ENCODE measurements around the gene CFAP100. TPM values are rescaled to one million over a fixed set of nuclear protein-coding genes. Genes with fewer than 3 reads are reported as not detected.

Gene CFAP100
- total RNA-seq, 1 donor from 2014 or later: not detected

DNA sequence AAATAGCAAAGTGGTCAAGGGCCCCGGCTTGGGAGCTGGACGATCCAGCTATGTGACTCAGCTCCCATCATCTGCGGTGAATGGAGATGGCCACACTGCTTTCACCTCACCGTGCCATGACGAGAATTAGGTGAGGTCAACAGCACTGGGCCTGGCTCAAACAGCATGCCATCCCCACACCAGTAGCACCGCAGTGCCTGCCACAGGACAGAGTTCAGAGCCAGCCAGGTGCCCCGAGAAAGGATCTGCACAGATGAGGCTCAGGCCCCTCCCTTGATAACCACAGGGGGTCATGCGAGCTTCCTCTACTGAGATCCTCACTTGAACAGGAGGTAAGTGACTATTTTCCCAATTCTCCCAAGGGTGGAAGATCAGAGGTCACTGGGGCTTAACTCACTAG is 51.6 kb downstream of the CFAP100 start:
- no peaks in the 10 kb centered on the region for H3K27me3 ChIP-seq (ENCODE audit: insufficient read depth, low read length)
- no peak overlapping the region for H3K27ac ChIP-seq (ENCODE audit: low read depth, low read length)
- H4K20me1 ChIP-seq (ENCODE audit: insufficient read depth, low read length): peaks cover 29% of the 10 kb centered on the region
- H2AFZ ChIP-seq (ENCODE audit: low read depth, low read length): no peak overlapping the region
- no peaks in the 10 kb centered on the region for H3K4me1 ChIP-seq (ENCODE audit: insufficient read depth, low read length)
- H3K9me3 Mint-ChIP-seq (ENCODE audit: unreplicated experiment): no peaks in the 10 kb centered on the region
- H3K4me1 Mint-ChIP-seq (ENCODE audit: low read depth, unreplicated experiment): no peaks in the 10 kb centered on the region
- no peak for TF ChIP-seq EZH2 (IDR thresholded peaks at IDR 0.05; ENCODE audit: insufficient read depth, low read length)
- TF ChIP-seq CTCF (IDR thresholded peaks at IDR 0.05; ENCODE audit: insufficient read depth, low read depth, low read length): no peak
- no peak for DNase-seq (ENCODE audit: low read depth)
- no peaks in the 10 kb centered on the region for H3K9me3 ChIP-seq (ENCODE audit: insufficient read depth, low read depth, low read length)
- H3K27ac Mint-ChIP-seq (ENCODE audit: unreplicated experiment): no peak overlapping the region
- H3K4me3 Mint-ChIP-seq (ENCODE audit: unreplicated experiment): no peak overlapping the region
- no peaks in the 10 kb centered on the region for H3K27me3 Mint-ChIP-seq (ENCODE audit: low read depth, unreplicated experiment)
- H3K4me2 ChIP-seq (ENCODE audit: low read length): no peak overlapping the region
- H3K36me3 ChIP-seq (ENCODE audit: insufficient read depth, low read length): peaks cover 3% of the 10 kb centered on the region
- peaks cover 5% of the 10 kb centered on the region for H3K36me3 Mint-ChIP-seq (ENCODE audit: low read depth, unreplicated experiment)
- H3K9ac ChIP-seq (ENCODE audit: low read length): no peak overlapping the region
- H3K79me2 ChIP-seq (ENCODE audit: insufficient read depth, low read length): peaks cover 3% of the 10 kb centered on the region
- H3K4me3 ChIP-seq (ENCODE audit: insufficient read depth, low read depth, low read length): no peak overlapping the region
- no peak for FAIRE-seq

DNA sequence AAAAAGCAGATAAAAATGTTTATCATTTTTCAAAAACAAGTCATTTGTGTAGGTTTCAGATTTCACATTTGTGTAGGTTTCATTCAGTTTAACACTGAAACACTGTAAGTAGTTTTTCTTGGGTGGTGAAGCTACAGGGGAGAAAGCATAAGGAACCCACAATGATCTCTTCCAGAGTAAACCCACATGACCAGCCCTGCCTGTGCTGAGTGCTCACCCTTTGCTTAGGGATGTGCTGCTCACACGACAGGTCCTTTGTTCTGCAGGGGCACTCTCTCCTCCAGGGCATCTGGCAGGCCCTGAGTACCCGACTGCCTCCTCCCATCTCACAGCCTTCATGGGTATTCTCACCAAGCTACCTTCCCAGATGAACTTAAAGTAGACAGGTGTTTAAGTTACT is 52.1 kb downstream of the CFAP100 start:
- no peak overlapping the region for H3K9ac ChIP-seq (ENCODE audit: low read length)
- H3K27me3 ChIP-seq (ENCODE audit: insufficient read depth, low read length): no peaks in the 10 kb centered on the region
- H3K79me2 ChIP-seq (ENCODE audit: insufficient read depth, low read length): peaks cover 4% of the 10 kb centered on the region
- peaks cover 6% of the 10 kb centered on the region for H3K36me3 ChIP-seq (ENCODE audit: insufficient read depth, low read length)
- H3K9me3 ChIP-seq (ENCODE audit: insufficient read depth, low read depth, low read length): no peaks in the 10 kb centered on the region
- FAIRE-seq (no peak), DNase-seq (ENCODE audit: low read depth) (no peak)
- Mint-ChIP-seq H3K4me1 (ENCODE audit: low read depth, unreplicated experiment) (no peaks in the 10 kb centered on the region), H3K36me3 (ENCODE audit: low read depth, unreplicated experiment) (peaks cover 5% of the 10 kb centered on the region), H3K27me3 (ENCODE audit: low read depth, unreplicated experiment) (no peaks in the 10 kb centered on the region), H3K27ac (ENCODE audit: unreplicated experiment) (no peak overlapping the region), H3K9me3 (ENCODE audit: unreplicated experiment) (no peaks in the 10 kb centered on the region), H3K4me3 (ENCODE audit: unreplicated experiment) (no peak overlapping the region)
- no peak overlapping the region for H2AFZ ChIP-seq (ENCODE audit: low read depth, low read length)
- peaks cover 32% of the 10 kb centered on the region for H4K20me1 ChIP-seq (ENCODE audit: insufficient read depth, low read length)
- H3K4me2 ChIP-seq (ENCODE audit: low read length): no peak overlapping the region
- no peaks in the 10 kb centered on the region for H3K4me1 ChIP-seq (ENCODE audit: insufficient read depth, low read length)
- H3K4me3 ChIP-seq (ENCODE audit: insufficient read depth, low read depth, low read length): no peak overlapping the region
- H3K27ac ChIP-seq (ENCODE audit: low read depth, low read length): no peak overlapping the region
- no peak for TF ChIP-seq EZH2 (IDR thresholded peaks at IDR 0.05; ENCODE audit: insufficient read depth, low read length)
- no peak for TF ChIP-seq CTCF (IDR thresholded peaks at IDR 0.05; ENCODE audit: insufficient read depth, low read depth, low read length)

- H3K27ac ChIP-seq (ENCODE audit: low read depth, low read length): no peak overlapping the region
These were observed 52.9 kb downstream of the CFAP100 start for GRCh38 chr3:126447456-126448106.

More at GRCh38 chr3:126447456-126448106, 52.9 kb downstream of the CFAP100 start:
- no peak overlapping the region for H3K4me3 Mint-ChIP-seq (ENCODE audit: unreplicated experiment)
- Histone ChIP-seq H3K9ac (ENCODE audit: low read length) (no peak overlapping the region), H3K9me3 (ENCODE audit: insufficient read depth, low read depth, low read length) (no peaks in the 10 kb centered on the region), H3K36me3 (ENCODE audit: insufficient read depth, low read length) (peaks cover 6% of the 10 kb centered on the region), H3K4me3 (ENCODE audit: insufficient read depth, low read depth, low read length) (no peak overlapping the region), H4K20me1 (ENCODE audit: insufficient read depth, low read length) (peaks cover 38% of the 10 kb centered on the region), H2AFZ (ENCODE audit: low read depth, low read length) (no peak overlapping the region), H3K4me2 (ENCODE audit: low read length) (no peak overlapping the region), H3K79me2 (ENCODE audit: insufficient read depth, low read length) (peaks cover 4% of the 10 kb centered on the region), H3K27me3 (ENCODE audit: insufficient read depth, low read length) (no peaks in the 10 kb centered on the region), H3K4me1 (ENCODE audit: insufficient read depth, low read length) (no peaks in the 10 kb centered on the region)
- FAIRE-seq (no peak), DNase-seq (ENCODE audit: low read depth) (no peak)
- H3K9me3 Mint-ChIP-seq (ENCODE audit: unreplicated experiment): no peaks in the 10 kb centered on the region
- peaks cover 5% of the 10 kb centered on the region for H3K36me3 Mint-ChIP-seq (ENCODE audit: low read depth, unreplicated experiment)
- no peak overlapping the region for H3K27ac Mint-ChIP-seq (ENCODE audit: unreplicated experiment)
- TF ChIP-seq CTCF (IDR thresholded peaks at IDR 0.05; ENCODE audit: insufficient read depth, low read depth, low read length) (no peak), EZH2 (IDR thresholded peaks at IDR 0.05; ENCODE audit: insufficient read depth, low read length) (no peak)
- H3K27me3 Mint-ChIP-seq (ENCODE audit: low read depth, unreplicated experiment): no peaks in the 10 kb centered on the region
- H3K4me1 Mint-ChIP-seq (ENCODE audit: low read depth, unreplicated experiment): no peaks in the 10 kb centered on the region
